Measurements from ENCODE around the gene CHST10. TPM values are rescaled to one million over a fixed set of nuclear protein-coding genes. Genes with fewer than 3 reads are reported as not detected.

Gene CHST10
- total and polyA plus RNA-seq, 10 of the 15 experiments (the other 5 are each of a cell fraction or from before 2014, with no cell fraction given): 2.0 to 22.5 (median 15.7) TPM

DNA sequence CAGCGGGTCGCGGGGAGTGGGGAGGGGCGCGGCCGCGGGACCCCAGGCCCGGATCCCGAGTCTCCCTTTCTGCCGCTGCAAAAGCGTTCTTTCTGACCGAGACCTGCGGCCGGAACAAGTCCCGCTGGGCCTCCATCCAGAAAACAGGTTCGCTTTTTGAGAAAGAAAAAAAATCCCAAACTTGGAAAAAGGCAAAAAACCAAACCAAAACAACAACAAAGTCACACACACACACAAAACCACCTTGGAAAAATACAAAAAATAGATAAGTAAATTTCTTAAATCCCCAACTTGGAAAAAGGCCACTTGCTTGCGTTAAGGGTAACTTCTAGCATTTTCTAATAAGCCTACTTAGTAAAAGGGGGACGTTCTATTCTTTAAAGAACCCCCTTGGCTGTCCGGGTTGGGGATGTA, 250 bp upstream of the CHST10 start:
- no peak for FAIRE-seq

More for the DNA sequence above, 250 bp upstream of the CHST10 start:
- no peak for ATAC-seq
- ChIA-PET SMC1A (ENCODE audit: uncharacterized antibody, unreplicated experiment) (interaction anchor here (3.8 kb wide), 1 partner anchor 23 kb away, joined by 20 read pairs; no protein-coding TSS in a partner anchor), POLR2A (interaction anchor here (1.2 to 3.5 kb wide), 2 partner anchors 23 kb away, joined by 6 to 22 read pairs; no protein-coding TSS in a partner anchor), CTCF (interaction anchor here (0.9 kb wide), 1 partner anchor 11 kb away, joined by 3 read pairs; no protein-coding TSS in a partner anchor), RAD21 (ENCODE audit: unreplicated experiment) (interaction anchor here (1.1 to 3.4 kb wide), 2 partner anchors 23 to 37 kb away, joined by 3 to 40 read pairs; no protein-coding TSS in a partner anchor)
- Histone ChIP-seq H3K4me2 (ENCODE audit: control insufficient read depth, insufficient read depth) (peak overlapping the region; percentile 88), H3K27ac (ENCODE audit: control insufficient read depth, insufficient read depth) (peak overlapping the region; percentile 47), H3K27me3 (replicated peaks in 1 of 2; ENCODE audit: control insufficient read depth in 2 of 2, insufficient read depth in 2 of 2, low read length in 1 of 2) (no peaks in the 10 kb centered on the region), H3K79me2 (ENCODE audit: control insufficient read depth, insufficient read depth, low read length) (peaks cover 18% of the 10 kb centered on the region), H3K4me1 (ENCODE audit: control insufficient read depth, insufficient read depth, low read length) (peaks cover 3% of the 10 kb centered on the region; the same call in 1 of the 2 replicates), H2AFZ (ENCODE audit: control insufficient read depth, low read depth, low read length) (peak overlapping the region; percentile 89), H4K20me1 (ENCODE audit: control insufficient read depth, insufficient read depth) (no peaks in the 10 kb centered on the region), H3K4me3 (peak overlapping the region; percentile 96), H3K9ac (ENCODE audit: control insufficient read depth, insufficient read depth, low read length) (peak overlapping the region; percentile 76), H3K36me3 (ENCODE audit: control insufficient read depth in 2 of 2, insufficient read depth in 2 of 2, low read length in 1 of 2) (peaks cover 0 to 4% of the 10 kb centered on the region in 2 experiments; a peak in 1 of 4 replicates), H3K9me3 (replicated peaks; ENCODE audit: control insufficient read depth, insufficient read depth, low read length) (no peaks in the 10 kb centered on the region; the same call in 2 of the 3 replicates)
- WGBS (ENCODE audit: insufficient coverage, insufficient replicate concordance, low lambda C conversion rate, missing lambda C conversion rate): 7% methylated on average over 19 of the region's 19 CpGs
- in situ Hi-C loops (cut with MboI): no loop called here
- DNase-seq (ENCODE audit: low read depth, low spot score): no peak
- no peak for TF ChIP-seq KAT2A (conservative IDR thresholded peaks at IDR 0.05; ENCODE audit: control insufficient read depth, low read depth, low read length)
- 0 out of 2 replicates have a peak, but pooled peaks have one; percentile 11 for TF ChIP-seq RB1 (IDR thresholded peaks at IDR 0.05; ENCODE audit: borderline replicate concordance)
- peak; percentile 9; the same call in 1 of the 2 replicates for TF ChIP-seq IKZF1 (conservative IDR thresholded peaks at IDR 0.05)
- TF ChIP-seq HDAC6 (IDR thresholded peaks at IDR 0.05; ENCODE audit: unreplicated experiment): no peak
- no peak for TF ChIP-seq ATF2 (IDR thresholded peaks at IDR 0.05; ENCODE audit: low read length)
- peak; percentile 53; the same call in 1 of the 2 replicates for TF ChIP-seq GATAD2B (conservative IDR thresholded peaks at IDR 0.05; ENCODE audit: low read depth)
- no peak for TF ChIP-seq TCF3 (IDR thresholded peaks at IDR 0.05; ENCODE audit: borderline replicate concordance, insufficient read depth, low read depth, low read length)
- TF ChIP-seq RCOR1 (conservative IDR thresholded peaks at IDR 0.05; ENCODE audit: low read depth, low read length): no peak
- TF ChIP-seq CHD4 (IDR thresholded peaks at IDR 0.05): no peak
- TF ChIP-seq POU2F2 (IDR thresholded peaks at IDR 0.05; ENCODE audit: borderline replicate concordance, low read depth, low read length): no peak
- TF ChIP-seq SUPT20H (IDR thresholded peaks at IDR 0.05; ENCODE audit: borderline replicate concordance, control insufficient read depth, low read depth, low read length): no peak
- intact Hi-C loops (cut with micrococcal nuclease; ENCODE audit: unreplicated experiment): loop anchor here (2.0 kb wide), 2 partner anchors 23 to 145 kb away; partner anchors contain the start of gene PDCL3
- BruUV-seq (replicated peaks): no TSS peak

All from GM12878 (cell line).